Hepatocyte (in vitro differentiated cells): ENCODE data around the gene ARHGEF38. TPM values are rescaled to one million over a fixed set of nuclear protein-coding genes. Genes with fewer than 3 reads are reported as not detected.

Experiments
- DNase-seq: peaks from one replicate; pipeline ENCODE4 v3.0.0-alpha.2; 2016; ENCODE audit warnings: low spot score
- H2AFZ ChIP-seq: fragments of 200-600 bp; sonication (generic); 2 replicates; pipeline ENCODE4 v1.6.0; 2016; ENCODE audit warnings: antibody characterized with exemption, mild to moderate bottlenecking
- H3K27ac ChIP-seq: fragments of 200-600 bp; sonication (generic); 2 replicates; pipeline ENCODE4 v1.5.1; 2016; ENCODE audit warnings: mild to moderate bottlenecking
- H3K27me3 ChIP-seq: fragments of 200-600 bp; sonication (generic); 2 replicates; pipeline ENCODE4 v1.6.1; 2016
- H3K36me3 ChIP-seq: fragments of 200-600 bp; sonication (generic); replicated peaks from 2 replicates; pipeline ENCODE4 v1.5.1; 2016; ENCODE audit warnings: low read depth; ENCODE audit not compliant: insufficient read depth
- H3K4me1 ChIP-seq: fragments of 200-600 bp; sonication (generic); 2 replicates; pipeline ENCODE4 v1.5.1; 2016; ENCODE audit warnings: mild to moderate bottlenecking, moderate library complexity; ENCODE audit not compliant: insufficient read depth
- H3K4me2 ChIP-seq: fragments of 200-600 bp; sonication (generic); 2 replicates; pipeline ENCODE4 v1.6.0; 2016
- H3K4me3 ChIP-seq: fragments of 200-600 bp; sonication (generic); 2 replicates; pipeline ENCODE4 v1.5.1; 2016; ENCODE audit warnings: mild to moderate bottlenecking
- H3K79me2 ChIP-seq: fragments of 200-600 bp; sonication (generic); 2 replicates; pipeline ENCODE4 v1.6.0; 2017; ENCODE audit warnings: mild to moderate bottlenecking
- H3K9me2 ChIP-seq: fragments of 200-600 bp; sonication (generic); replicated peaks from 2 replicates; pipeline ENCODE4 v1.6.0; 2017; ENCODE audit warnings: mild to moderate bottlenecking; ENCODE audit not compliant: insufficient read depth
- H3K9me3 ChIP-seq: fragments of 200-600 bp; sonication (generic); 2 replicates; pipeline ENCODE4 v1.5.1; 2016; ENCODE audit warnings: low read depth, mild to moderate bottlenecking
- H4K20me1 ChIP-seq: fragments of 200-600 bp; sonication (generic); 2 replicates; pipeline ENCODE4 v1.6.0; 2016; ENCODE audit warnings: mild to moderate bottlenecking; ENCODE audit not compliant: insufficient read depth, poor library complexity, severe bottlenecking
- CTCF ChIP-seq: fragments of 200-600 bp; sonication (generic); IDR thresholded peaks from 2 replicates; pipeline ENCODE4 v1.5.1; 2016; ENCODE audit warnings: antibody characterized with exemption, mild to moderate bottlenecking; ENCODE audit not compliant: poor library complexity
- EZH2 ChIP-seq: fragments of 200-600 bp; sonication (generic); IDR thresholded peaks from 2 replicates; pipeline ENCODE4 v1.6.1; 2016; ENCODE audit warnings: antibody characterized with exemption, mild to moderate bottlenecking, borderline replicate concordance
- EZH2phosphoT487 ChIP-seq: fragments of 200-600 bp; sonication (generic); IDR thresholded peaks from one replicate; pipeline ENCODE4 v1.6.1; 2018; ENCODE audit warnings: antibody characterized with exemption, mild to moderate bottlenecking, low read depth, moderate library complexity; ENCODE audit not compliant: unreplicated experiment, severe bottlenecking
- WGBS: methylation state at CpG from one replicate; pipeline ENCODE4 v1.1.6; 2016; ENCODE audit warnings: low lambda C conversion rate; ENCODE audit errors: missing lambda C conversion rate; 5-methylcytosine and 5-hydroxymethylcytosine counted together
- polyA plus RNA-seq: library from polyadenylated mRNA; unstranded; fragments of >200 nt; fragmentation: Nextera tagmentation; extraction: Ambion mirVana; gene quantifications from 2 replicates; pipeline ENCODE4 v1.2.1, GENCODE V29; 2016
- total RNA-seq: library from RNA; depleted of rRNA; stranded (reverse); fragments of >200 nt; gene quantifications from 2 replicates; pipeline ENCODE4 v1.2.3, GENCODE V29; 2014

Gene ARHGEF38
- total and polyA plus RNA-seq, 2 experiments from 2014 or later = 2.0 to 4.0 TPM

- Histone ChIP-seq H3K79me2 (no peaks in the 10 kb centered on the region), H3K4me2 (no peak overlapping the region), H3K4me3 (no peak overlapping the region), H3K27me3 (no peaks in the 10 kb centered on the region), H3K9me2 (no peaks in the 10 kb centered on the region), H3K4me1 (peaks cover 12% of the 10 kb centered on the region), H3K36me3 (no peaks in the 10 kb centered on the region), H3K9me3 (no peaks in the 10 kb centered on the region), H4K20me1 (no peaks in the 10 kb centered on the region), H3K27ac (peak overlapping the region; percentile 19), H2AFZ (no peak overlapping the region)
- TF ChIP-seq CTCF = no peak
- no peak for TF ChIP-seq EZH2
- TF ChIP-seq EZH2phosphoT487 = no peak
- no peak for DNase-seq
Measured at GRCh38 chr4:105543881-105544280, 8.5 kb upstream of the ARHGEF38 start.

- TF ChIP-seq EZH2phosphoT487 = no peak
- TF ChIP-seq CTCF = no peak
- TF ChIP-seq EZH2 = no peak
- Histone ChIP-seq H2AFZ (no peak overlapping the region), H3K4me2 (no peak overlapping the region), H3K4me1 (peaks cover 12% of the 10 kb centered on the region), H3K9me2 (no peaks in the 10 kb centered on the region), H4K20me1 (no peaks in the 10 kb centered on the region), H3K9me3 (no peaks in the 10 kb centered on the region), H3K27ac (peak overlapping the region; percentile 20), H3K4me3 (no peak overlapping the region), H3K79me2 (no peaks in the 10 kb centered on the region), H3K36me3 (no peaks in the 10 kb centered on the region), H3K27me3 (no peaks in the 10 kb centered on the region)
- no peak for DNase-seq
- WGBS = 63% methylated on average over 1 of the region's 1 CpG
Measured at GRCh38 chr4:105544520-105545286, 7.7 kb upstream of the ARHGEF38 start.

- Histone ChIP-seq H2AFZ (no peak overlapping the region), H3K79me2 (no peaks in the 10 kb centered on the region), H3K4me1 (no peaks in the 10 kb centered on the region), H3K9me2 (no peaks in the 10 kb centered on the region), H3K36me3 (no peaks in the 10 kb centered on the region), H3K4me2 (no peak overlapping the region), H4K20me1 (no peaks in the 10 kb centered on the region), H3K9me3 (no peaks in the 10 kb centered on the region), H3K27ac (no peak overlapping the region), H3K27me3 (no peaks in the 10 kb centered on the region), H3K4me3 (no peak overlapping the region)
- DNase-seq = no peak
- TF ChIP-seq EZH2phosphoT487 = no peak
Measured at GRCh38 chr4:105546086-105546485, 6.3 kb upstream of the ARHGEF38 start.

- H3K4me2 ChIP-seq = no peak overlapping the region
- H3K27ac ChIP-seq = no peak overlapping the region
- H4K20me1 ChIP-seq = no peaks in the 10 kb centered on the region
- H3K36me3 ChIP-seq = no peaks in the 10 kb centered on the region
- H3K4me1 ChIP-seq = peaks cover 3% of the 10 kb centered on the region
- TF ChIP-seq EZH2phosphoT487 = no peak
- TF ChIP-seq EZH2 = no peak
- TF ChIP-seq CTCF = no peak
- H3K4me3 ChIP-seq = no peak overlapping the region
- H3K27me3 ChIP-seq = no peaks in the 10 kb centered on the region
- no peaks in the 10 kb centered on the region for H3K9me2 ChIP-seq
- no peak for DNase-seq
- no peak overlapping the region for H2AFZ ChIP-seq
- H3K9me3 ChIP-seq = no peaks in the 10 kb centered on the region
- H3K79me2 ChIP-seq = no peaks in the 10 kb centered on the region
Measured at GRCh38 chr4:105547769-105548168, 4.7 kb upstream of the ARHGEF38 start.
